Measurements from ENCODE around the gene PKDREJ.

PKDREJ gene

DNA sequence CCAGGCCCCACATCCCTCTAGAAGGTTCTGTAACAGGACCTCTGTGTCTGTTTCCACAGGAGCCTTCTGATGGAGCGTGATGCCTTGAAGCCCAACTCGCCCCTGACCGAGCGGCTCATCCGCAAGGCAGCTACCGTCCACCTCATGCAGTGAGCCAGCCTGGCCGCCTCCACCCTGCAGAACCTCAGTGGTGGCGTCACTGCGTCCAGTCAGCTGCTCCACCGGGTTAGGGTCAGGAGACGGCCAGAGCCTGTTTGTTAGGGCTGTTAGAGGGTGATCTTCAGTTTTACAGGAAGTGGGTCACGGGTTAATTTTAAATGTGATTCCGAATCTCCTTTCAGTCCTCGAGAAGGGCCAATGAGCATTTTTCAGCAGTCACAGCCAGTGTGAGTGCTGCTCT lies 29.6 kb upstream of the PKDREJ start:
- TF ChIP-seq YY1 (IDR thresholded peaks at IDR 0.05; ENCODE audit: insufficient read depth, insufficient read length) (no peak), SUZ12 (IDR thresholded peaks at IDR 0.05; ENCODE audit: extremely low read depth, insufficient read depth, insufficient read length) (no peak), ZNF274 (IDR thresholded peaks at IDR 0.05; ENCODE audit: low read depth, low read length) (no peak)
- H3K4me3 ChIP-seq (ENCODE audit: insufficient read length, low read depth) = no peak overlapping the region
- peak overlapping the region; percentile 1 for H3K9ac ChIP-seq (ENCODE audit: insufficient read length, low read depth)
- H3K27me3 ChIP-seq (ENCODE audit: insufficient read depth, insufficient read length) = no peaks in the 10 kb centered on the region
- H3K4me1 ChIP-seq (ENCODE audit: insufficient read depth, insufficient read length) = peaks cover 9% of the 10 kb centered on the region
- peaks cover 21% of the 10 kb centered on the region for H3K36me3 ChIP-seq (ENCODE audit: insufficient read depth, insufficient read length, low read length)
- DNase-seq (ENCODE audit: low read depth, low spot score) = no peak
- H3K9me3 ChIP-seq (ENCODE audit: insufficient read depth, low read length) = no peaks in the 10 kb centered on the region

DNA sequence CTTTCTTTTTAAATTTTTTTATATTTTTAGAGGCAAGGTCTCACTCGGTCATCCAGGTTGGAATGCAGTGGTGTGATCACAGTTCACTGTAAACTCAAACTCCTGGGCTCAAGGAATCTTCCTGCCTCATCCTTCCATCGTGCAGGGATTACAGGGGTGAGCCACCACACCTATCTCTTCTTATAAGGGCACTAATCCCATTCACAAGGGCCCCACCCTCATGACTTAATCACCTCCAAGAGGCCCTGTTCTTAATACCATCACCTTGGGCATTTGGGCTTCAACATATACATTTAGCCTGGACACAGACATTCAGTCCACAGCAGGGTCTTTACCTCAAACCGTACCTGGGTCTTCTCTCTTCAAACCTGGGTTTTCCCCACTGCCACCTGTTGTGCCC lies 29.0 kb upstream of the PKDREJ start:
- no peak for DNase-seq (ENCODE audit: low read depth, low spot score)
- Histone ChIP-seq H3K27me3 (ENCODE audit: insufficient read depth, insufficient read length) (no peaks in the 10 kb centered on the region), H3K4me3 (ENCODE audit: insufficient read length, low read depth) (no peak overlapping the region), H3K4me1 (ENCODE audit: insufficient read depth, insufficient read length) (peaks cover 9% of the 10 kb centered on the region), H3K9ac (ENCODE audit: insufficient read length, low read depth) (no peak overlapping the region), H3K9me3 (ENCODE audit: insufficient read depth, low read length) (no peaks in the 10 kb centered on the region), H3K36me3 (ENCODE audit: insufficient read depth, insufficient read length, low read length) (peaks cover 25% of the 10 kb centered on the region)
- TF ChIP-seq SUZ12 (IDR thresholded peaks at IDR 0.05; ENCODE audit: extremely low read depth, insufficient read depth, insufficient read length) = no peak
- TF ChIP-seq ZNF274 (IDR thresholded peaks at IDR 0.05; ENCODE audit: low read depth, low read length) = no peak

GRCh38 chr22:46290843-46291785 lies 28.0 kb upstream of the PKDREJ start:
- Histone ChIP-seq H3K27me3 (ENCODE audit: insufficient read depth, insufficient read length) (no peaks in the 10 kb centered on the region), H3K4me1 (ENCODE audit: insufficient read depth, insufficient read length) (peaks cover 9% of the 10 kb centered on the region), H3K9me3 (ENCODE audit: insufficient read depth, low read length) (no peaks in the 10 kb centered on the region), H3K9ac (ENCODE audit: insufficient read length, low read depth) (no peak overlapping the region), H3K4me3 (ENCODE audit: insufficient read length, low read depth) (no peak overlapping the region), H3K36me3 (ENCODE audit: insufficient read depth, insufficient read length, low read length) (peaks cover 32% of the 10 kb centered on the region)
- TF ChIP-seq SUZ12 (IDR thresholded peaks at IDR 0.05; ENCODE audit: extremely low read depth, insufficient read depth, insufficient read length) (no peak), YY1 (IDR thresholded peaks at IDR 0.05; ENCODE audit: insufficient read depth, insufficient read length) (no peak), ZNF274 (IDR thresholded peaks at IDR 0.05; ENCODE audit: low read depth, low read length) (no peak)
- DNase-seq (ENCODE audit: low read depth, low spot score) = no peak

DNA sequence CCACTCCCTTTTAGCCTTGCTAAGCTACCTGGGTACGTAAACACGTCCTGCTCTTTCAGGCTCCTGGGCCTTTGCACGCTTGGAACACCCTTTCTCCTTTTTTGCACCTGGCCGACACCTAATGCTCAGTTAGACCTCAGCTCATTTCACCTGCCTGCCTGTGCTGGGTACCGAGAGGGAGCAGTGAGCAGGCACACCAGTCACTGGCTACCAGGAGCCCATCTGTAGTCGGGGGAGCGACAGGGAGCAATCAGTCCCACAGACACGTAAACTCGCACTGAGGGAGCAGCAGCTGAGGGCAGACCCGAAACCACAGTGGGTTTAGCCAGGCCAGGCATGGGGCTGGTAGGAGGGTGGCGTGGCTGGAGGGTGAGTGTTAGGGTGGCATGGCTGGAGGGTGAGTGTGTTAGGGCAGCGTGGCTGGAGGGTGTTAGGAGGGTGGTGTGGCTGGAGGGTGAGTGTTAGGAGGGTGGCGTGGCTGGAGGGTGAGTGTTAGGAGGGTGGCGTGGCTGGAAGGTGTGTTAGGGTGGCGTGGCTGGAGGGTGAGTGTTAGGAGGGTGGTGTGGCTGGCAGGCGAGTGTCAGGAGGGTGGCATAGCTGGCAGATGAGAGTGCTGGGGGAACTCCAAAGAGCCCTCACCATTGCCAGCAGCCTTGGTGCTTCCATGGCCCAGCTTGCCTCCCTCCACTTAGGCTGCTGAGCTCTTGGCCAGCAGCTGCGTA lies 27.1 kb upstream of the PKDREJ start:
- Histone ChIP-seq H3K9ac (ENCODE audit: insufficient read length, low read depth) (no peak overlapping the region), H3K4me3 (ENCODE audit: insufficient read length, low read depth) (no peak overlapping the region), H3K27me3 (ENCODE audit: insufficient read depth, insufficient read length) (no peaks in the 10 kb centered on the region), H3K4me1 (ENCODE audit: insufficient read depth, insufficient read length) (peaks cover 4% of the 10 kb centered on the region), H3K36me3 (ENCODE audit: insufficient read depth, insufficient read length, low read length) (peaks cover 33% of the 10 kb centered on the region), H3K9me3 (ENCODE audit: insufficient read depth, low read length) (no peaks in the 10 kb centered on the region)
- TF ChIP-seq ZNF274 (IDR thresholded peaks at IDR 0.05; ENCODE audit: low read depth, low read length) = no peak
- TF ChIP-seq YY1 (IDR thresholded peaks at IDR 0.05; ENCODE audit: insufficient read depth, insufficient read length) = no peak
- TF ChIP-seq SUZ12 (IDR thresholded peaks at IDR 0.05; ENCODE audit: extremely low read depth, insufficient read depth, insufficient read length) = no peak
- no peak for DNase-seq (ENCODE audit: low read depth, low spot score)

DNA sequence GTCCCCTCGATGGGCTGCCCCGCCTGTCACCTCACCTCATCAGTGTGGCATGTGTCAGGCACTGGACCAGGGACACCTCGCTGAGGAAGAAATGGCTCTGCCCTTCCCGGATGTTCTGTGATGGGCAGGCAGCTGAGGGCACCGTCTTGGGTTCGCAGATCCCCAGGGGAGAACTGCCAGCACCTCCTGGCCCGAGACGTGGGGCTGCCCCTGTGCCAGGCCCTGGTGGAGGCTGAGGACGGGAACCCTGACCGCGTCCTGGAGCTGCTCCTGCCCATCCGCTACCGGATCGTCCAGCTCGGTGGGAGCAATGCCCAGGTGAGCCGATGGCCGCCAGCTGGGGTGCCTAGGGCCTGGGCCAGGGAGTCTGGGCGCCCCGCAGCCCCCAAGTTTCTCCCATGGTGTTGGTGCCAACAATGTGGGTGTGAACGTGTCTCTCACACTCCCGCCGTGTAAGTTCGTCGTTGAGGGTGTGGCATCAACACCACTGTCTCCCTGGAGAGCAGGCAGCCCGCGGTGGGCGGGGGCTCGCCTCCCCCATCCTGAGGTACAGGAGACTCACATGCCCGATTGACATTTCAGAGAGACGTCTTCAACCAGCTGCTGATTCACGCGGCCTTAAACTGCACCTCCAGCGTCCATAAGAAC lies 26.2 kb upstream of the PKDREJ start:
- Histone ChIP-seq H3K4me1 (ENCODE audit: insufficient read depth, insufficient read length) (peaks cover 4% of the 10 kb centered on the region), H3K9ac (ENCODE audit: insufficient read length, low read depth) (no peak overlapping the region), H3K36me3 (ENCODE audit: insufficient read depth, insufficient read length, low read length) (peaks cover 42% of the 10 kb centered on the region), H3K4me3 (ENCODE audit: insufficient read length, low read depth) (no peak overlapping the region), H3K9me3 (ENCODE audit: insufficient read depth, low read length) (no peaks in the 10 kb centered on the region), H3K27me3 (ENCODE audit: insufficient read depth, insufficient read length) (no peaks in the 10 kb centered on the region)
- DNase-seq (ENCODE audit: low read depth, low spot score) = no peak
- no peak for TF ChIP-seq SUZ12 (IDR thresholded peaks at IDR 0.05; ENCODE audit: extremely low read depth, insufficient read depth, insufficient read length)

DNA sequence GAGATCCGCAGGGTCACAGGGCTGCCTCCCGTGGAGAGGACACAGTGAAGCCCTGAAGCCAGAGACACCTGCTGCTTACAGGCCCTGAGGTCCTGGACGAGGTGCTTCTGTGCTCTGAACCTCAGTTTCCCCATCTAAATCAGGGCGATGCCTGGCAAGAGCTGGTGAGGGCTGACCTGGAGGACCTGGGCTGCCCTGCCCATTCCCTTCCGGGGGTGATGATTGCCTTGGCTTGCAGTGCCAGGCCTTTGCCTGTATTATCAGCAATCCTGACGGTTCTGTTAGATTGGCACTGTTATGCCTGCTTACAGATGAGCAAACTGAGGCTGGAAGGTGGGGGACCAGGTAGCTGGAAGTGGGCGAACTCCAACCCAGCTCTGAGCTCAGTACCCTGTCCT lies 25.7 kb upstream of the PKDREJ start:
- Histone ChIP-seq H3K4me1 (ENCODE audit: insufficient read depth, insufficient read length) (peaks cover 4% of the 10 kb centered on the region), H3K36me3 (ENCODE audit: insufficient read depth, insufficient read length, low read length) (peaks cover 46% of the 10 kb centered on the region), H3K9ac (ENCODE audit: insufficient read length, low read depth) (no peak overlapping the region), H3K9me3 (ENCODE audit: insufficient read depth, low read length) (no peaks in the 10 kb centered on the region), H3K27me3 (ENCODE audit: insufficient read depth, insufficient read length) (no peaks in the 10 kb centered on the region), H3K4me3 (ENCODE audit: insufficient read length, low read depth) (no peak overlapping the region)
- TF ChIP-seq YY1 (IDR thresholded peaks at IDR 0.05; ENCODE audit: insufficient read depth, insufficient read length) = no peak
- no peak for TF ChIP-seq SUZ12 (IDR thresholded peaks at IDR 0.05; ENCODE audit: extremely low read depth, insufficient read depth, insufficient read length)
- no peak for TF ChIP-seq ZNF274 (IDR thresholded peaks at IDR 0.05; ENCODE audit: low read depth, low read length)
- no peak for DNase-seq (ENCODE audit: low read depth, low spot score)
